HepG2 (cell line): ENCODE data around the gene DAGLB. TPM values are rescaled to one million over a fixed set of nuclear protein-coding genes. Genes with fewer than 3 reads are reported as not detected.

Experiments
- ATAC-seq: fragments of 200-7000 bp; cut with Tn5 transposase; 3 replicates; pipeline ENCODE4 v1.9.1; 2020; ENCODE audit warnings: mild to moderate bottlenecking, moderate library complexity
- BruUV-seq: library from RNA; stranded (reverse); fragments of 400-500 nt; replicated peaks from 2 replicates; lab custom pipeline; 2021; lab: Mats Ljungman, UMichigan
- CTCF ChIA-PET: fragments of 300-600 bp; formaldehyde crosslinking; extraction: SDS; loops from one replicate; lab custom pipeline; 2021; ENCODE audit warnings: low total read pairs, inconsistent platforms, low intra/inter-chr PET ratio; lab: Yijun Ruan, JAX
- POLR2A ChIA-PET: fragments of 350-600 bp; sonication (Branson Sonifier 250); formaldehyde crosslinking; loops from one replicate; lab custom pipeline; 2020; ENCODE audit warnings: antibody characterized with exemption, inconsistent platforms; lab: Yijun Ruan, JAX
- DNase-seq: peaks from one replicate; pipeline ENCODE4 v3.0.0-alpha.2; 2015; ENCODE audit warnings: low spot score
- FAIRE-seq: peaks from 3 replicates; lab custom pipeline; 2011; peaks lifted over from hg19 to GRCh38; lab: Jason Lieb, UNC
- H2AFZ ChIP-seq: one replicate; pipeline ENCODE4 v1.6.1; 2011; ENCODE audit warnings: low read length, inconsistent platforms
- H3K27ac ChIP-seq: fragments of 300-600 bp; 3 replicates; pipeline ENCODE4 v1.8.0; 2011; ENCODE audit warnings: mixed run types, mild to moderate bottlenecking, mixed read lengths, low read length, inconsistent platforms; ENCODE audit not compliant: insufficient read depth; ENCODE audit errors: extremely low read length
- H3K27me3 ChIP-seq, 2 experiments: fragments of 200-600 bp in 1 of 2; 2 replicates in 1 of 2; 3 replicates in 1 of 2; pipeline versions ENCODE4 v1.6.0 to v1.8.0; 2011; ENCODE audit warnings: low read length in 2 of 2, mild to moderate bottlenecking in 2 of 2, moderate library complexity in 2 of 2, inconsistent platforms in 1 of 2; ENCODE audit not compliant: insufficient read depth in 2 of 2, control insufficient read depth in 1 of 2
- H3K36me3 ChIP-seq, 2 experiments: fragments of 200-600 bp in 1 of 2; replicated peaks in 1 of 2; 2 replicates in 1 of 2; 3 replicates in 1 of 2; pipeline versions ENCODE4 v1.5.1 to v1.8.0; 2011; ENCODE audit warnings: low read length in 2 of 2, inconsistent platforms in 1 of 2; ENCODE audit not compliant: insufficient read depth in 2 of 2, control insufficient read depth in 1 of 2
- H3K4me1 ChIP-seq: 2 replicates; pipeline ENCODE4 v1.5.1; 2012; ENCODE audit warnings: low read length, inconsistent platforms; ENCODE audit not compliant: insufficient read depth
- H3K4me2 ChIP-seq: 2 replicates; pipeline ENCODE4 v1.6.0; 2011; ENCODE audit warnings: low read depth, low read length, inconsistent platforms
- H3K4me3 ChIP-seq, 3 experiments: fragments of 200-600 bp in 1 of 3; sonication (generic), shearing (Covaris generic) in 1 of 3; replicated peaks in 1 of 3; 2 replicates each; pipeline ENCODE4 v1.5.1; 2011 to 2016; ENCODE audit warnings: low read length in 3 of 3, inconsistent platforms in 2 of 3, low read depth in 2 of 3, mild to moderate bottlenecking in 2 of 3, control low read depth in 1 of 3, mixed read lengths in 1 of 3; ENCODE audit not compliant: insufficient read depth in 1 of 3
- H3K79me2 ChIP-seq: one replicate; pipeline ENCODE4 v1.6.1; 2011; ENCODE audit warnings: low read length, inconsistent platforms; ENCODE audit not compliant: insufficient read depth
- H3K9ac ChIP-seq: 2 replicates; pipeline ENCODE4 v1.6.0; 2011; ENCODE audit warnings: mild to moderate bottlenecking, low read depth, low read length, inconsistent platforms; ENCODE audit not compliant: insufficient read depth
- H3K9me3 ChIP-seq: 2 replicates; pipeline ENCODE4 v1.5.1; 2012; ENCODE audit warnings: mild to moderate bottlenecking, low read length
- H4K20me1 ChIP-seq: 2 replicates; pipeline ENCODE4 v1.6.0; 2011; ENCODE audit warnings: inconsistent platforms, mild to moderate bottlenecking, low read length, moderate library complexity; ENCODE audit not compliant: insufficient read depth
- ARID2 ChIP-seq: sonication (generic); formaldehyde crosslinking; IDR thresholded peaks from 2 replicates; pipeline ENCODE4 v1.8.1; 2022; ENCODE audit warnings: mild to moderate bottlenecking, missing genetic modification reagents, borderline replicate concordance
- FUBP1 ChIP-seq: sonication (generic); formaldehyde crosslinking; IDR thresholded peaks from 2 replicates; pipeline ENCODE4 v1.5.1; 2020; ENCODE audit warnings: missing genetic modification reagents, mild to moderate bottlenecking, borderline replicate concordance
- JARID2 ChIP-seq: sonication (generic); formaldehyde crosslinking; IDR thresholded peaks from 2 replicates; pipeline ENCODE4 v1.8.1; 2023; ENCODE audit warnings: missing genetic modification reagents, inconsistent platforms; ENCODE audit not compliant: insufficient replicate concordance
- MEF2D ChIP-seq: sonication (generic); formaldehyde crosslinking; IDR thresholded peaks from 2 replicates; pipeline ENCODE4 v1.5.1; 2020; ENCODE audit warnings: mild to moderate bottlenecking, missing genetic modification reagents
- NCOA2 ChIP-seq: sonication (generic); formaldehyde crosslinking; IDR thresholded peaks from 2 replicates; pipeline ENCODE4 v1.8.0; 2022; ENCODE audit warnings: inconsistent platforms
- NR2C2 ChIP-seq: sonication (generic); formaldehyde crosslinking; IDR thresholded peaks from 2 replicates; pipeline ENCODE4 v1.4.0; 2020; ENCODE audit warnings: missing genetic modification reagents, mild to moderate bottlenecking, moderate library complexity, borderline replicate concordance
- PCBP2 ChIP-seq: fragments of 200-400 bp; formaldehyde crosslinking; optimal IDR thresholded peaks from 2 replicates; pipeline ENCODE3; 2018; ENCODE audit warnings: low read length, low read depth; ENCODE audit not compliant: poor library complexity, severe bottlenecking
- PPARG ChIP-seq: conservative IDR thresholded peaks from 2 replicates; pipeline ENCODE4 v1.6.1; 2016; ENCODE audit warnings: missing biosample characterization, missing genetic modification reagents
- RFX1 ChIP-seq: fragments of 450-650 bp; IDR thresholded peaks from 2 replicates; pipeline ENCODE4 v1.6.1; 2017
- TBP ChIP-seq: sonication (generic); formaldehyde crosslinking; IDR thresholded peaks from 2 replicates; pipeline ENCODE4 v1.5.0; 2020; ENCODE audit warnings: missing genetic modification reagents
- ZFP90 ChIP-seq: sonication (generic); formaldehyde crosslinking; IDR thresholded peaks from 2 replicates; pipeline ENCODE4 v1.8.0; 2022; ENCODE audit warnings: missing genetic modification reagents, mild to moderate bottlenecking, inconsistent platforms, borderline replicate concordance
- ZNF280D ChIP-seq: sonication (generic); formaldehyde crosslinking; IDR thresholded peaks from 2 replicates; pipeline ENCODE4 v1.5.1; 2020; ENCODE audit warnings: mild to moderate bottlenecking, missing genetic modification reagents
- ZNF34 ChIP-seq: sonication (generic); formaldehyde crosslinking; IDR thresholded peaks from 2 replicates; pipeline ENCODE4 v1.4.0; 2020; ENCODE audit warnings: mild to moderate bottlenecking, missing genetic modification reagents, borderline replicate concordance
- ZNF343 ChIP-seq: sonication (generic); formaldehyde crosslinking; IDR thresholded peaks from 2 replicates; pipeline ENCODE4 v1.4.0; 2020; ENCODE audit warnings: mild to moderate bottlenecking, missing genetic modification reagents
- ZNF432 ChIP-seq: sonication (generic); formaldehyde crosslinking; IDR thresholded peaks from 2 replicates; pipeline ENCODE4 v1.5.0; 2020; ENCODE audit warnings: missing genetic modification reagents, mild to moderate bottlenecking, borderline replicate concordance
- ZNF552 ChIP-seq: sonication (generic); formaldehyde crosslinking; IDR thresholded peaks from 2 replicates; pipeline ENCODE4 v1.9.0; 2022; ENCODE audit warnings: missing genetic modification reagents, mild to moderate bottlenecking, borderline replicate concordance
- ZSCAN12 ChIP-seq: sonication (generic); formaldehyde crosslinking; IDR thresholded peaks from 2 replicates; pipeline ENCODE4 v1.9.0; 2021; ENCODE audit warnings: mild to moderate bottlenecking, missing genetic modification reagents
- WGBS: methylation state at CpG from one replicate; pipeline ENCODE4 v1.1.6; 2017; ENCODE audit warnings: low lambda C conversion rate; 5-methylcytosine and 5-hydroxymethylcytosine counted together
- in situ Hi-C: cut with HindIII; loops from 2 replicates; pipeline ENCODE4 v1.10.0; 2017; ENCODE audit warnings: low pct_unique_long_range_greater_than_20kb; ENCODE audit not compliant: extremely low pct_ligation_motif_present
- intact Hi-C: fragments of 100-400 bp; cut with micrococcal nuclease; formaldehyde crosslinking; loops from one replicate; pipeline ENCODE4 v1.10.0; 2022; ENCODE audit not compliant: unreplicated experiment
- polyA plus RNA-seq, 8 experiments: library from polyadenylated mRNA; depleted of rRNA in 3 of 8; stranded (reverse) in 7 of 8; unstranded in 1 of 8; fragments of >200 nt; fragmentation: Illumina TruSeq in 4 of 8; extraction: Trizol in 4 of 8; gene quantifications; 2 replicates each; pipeline versions ENCODE4 v1.2.1 to v1.2.3, GENCODE V29; 2011 to 2016; ENCODE audit warnings: low read depth in 4 of 8, missing spikeins in 1 of 8, mixed read lengths in 1 of 8; ENCODE audit not compliant: insufficient read depth in 1 of 8
- total RNA-seq, 5 experiments: library from RNA; depleted of rRNA; stranded (reverse); fragments of >200 nt; fragmentation: Illumina TruSeq; extraction: Trizol; gene quantifications; 2 replicates each; pipeline ENCODE4 v1.2.3, GENCODE V29; 2016; ENCODE audit warnings: low read depth in 1 of 5

DAGLB gene
- total and polyA plus RNA-seq, 2 of the 13 experiments (the other 11 are each of a cell fraction or from before 2014, with no cell fraction given): 7.9 to 9.8 TPM

- H3K27ac ChIP-seq: no peak overlapping the region
Measured at GRCh38 chr7:6389728-6390127, 58.0 kb downstream of the DAGLB start.

GRCh38 chr7:6387734-6388294, 59.9 kb downstream of the DAGLB start:
- no peak for DNase-seq
- Histone ChIP-seq H3K36me3 (peaks cover 15 to 51% of the 10 kb centered on the region in 2 experiments), H2AFZ (no peak overlapping the region), H3K4me3 (no peak overlapping the region), H3K4me1 (peaks cover 37% of the 10 kb centered on the region), H3K27ac (no peak overlapping the region), H3K9me3 (no peaks in the 10 kb centered on the region), H3K9ac (no peak overlapping the region), H4K20me1 (peaks cover 62% of the 10 kb centered on the region), H3K27me3 (no peaks in the 10 kb centered on the region), H3K4me2 (no peak overlapping the region), H3K79me2 (peaks cover 82% of the 10 kb centered on the region)
- BruUV-seq: no TSS peak
- 97% methylated on average over 7 of the region's 7 CpGs for WGBS
- no peak for FAIRE-seq
- TF ChIP-seq PPARG (CRISPR knock-in tag) (no peak), ZSCAN12 (no peak), ZNF34 (no peak), ZNF280D (CRISPR knock-in tag) (no peak), ZNF552 (CRISPR knock-in tag) (no peak), ZNF432 (no peak), MEF2D (CRISPR knock-in tag) (no peak), ZFP90 (no peak), TBP (no peak), FUBP1 (CRISPR knock-in tag) (no peak), NCOA2 (CRISPR knock-in tag) (no peak), JARID2 (CRISPR knock-in tag) (no peak), RFX1 (no peak)
- in situ Hi-C loops (no loop called here), intact Hi-C loops (no loop called here)
- ChIA-PET POLR2A (no interaction called here), CTCF (no interaction called here)
- no peak for ATAC-seq

More at GRCh38 chr7:6389728-6390127, 58.0 kb downstream of the DAGLB start:
- in situ Hi-C loops (no loop called here), intact Hi-C loops (no loop called here)
- Histone ChIP-seq H3K27me3 (no peaks in the 10 kb centered on the region), H3K4me3 (no peak overlapping the region), H3K9me3 (no peaks in the 10 kb centered on the region), H3K9ac (no peak overlapping the region), H3K4me1 (peaks cover 19% of the 10 kb centered on the region), H2AFZ (no peak overlapping the region), H3K79me2 (peaks cover 83% of the 10 kb centered on the region), H3K4me2 (no peak overlapping the region), H4K20me1 (peaks cover 59% of the 10 kb centered on the region), H3K36me3 (peaks cover 19 to 67% of the 10 kb centered on the region in 2 experiments)
- TF ChIP-seq ZNF343 (CRISPR knock-in tag): no peak
- peak; percentile 93 for TF ChIP-seq PCBP2
- TF ChIP-seq NR2C2: no peak
- no peak for TF ChIP-seq ARID2
- DNase-seq (no peak), FAIRE-seq (no peak), ATAC-seq (no peak)
- WGBS: 97% methylated on average over 2 of the region's 2 CpGs
- POLR2A ChIA-PET: no interaction called here
- CTCF ChIA-PET: no interaction called here
- BruUV-seq: no TSS peak
